CD1c-positive myeloid dendritic cell (primary cell): Measurements from ENCODE around the gene RPS25.
"Not testable (repeated sequence)": the region's sequence is repeated elsewhere in the genome, so short reads cannot be mapped to it uniquely, and the experiment has no call there.

Source experiments
- DNase-seq: peaks from one replicate; pipeline ENCODE4 v3.0.0-alpha.2; 2016; ENCODE audit errors: extremely low spot score

Gene RPS25

GRCh38 chr11:119039471-119039870 lies 21.3 kb upstream of the RPS25 start:
- DNase-seq, result not testable (repeated sequence)

GRCh38 chr11:119038884-119039283 lies 20.7 kb upstream of the RPS25 start:
- no peak for DNase-seq

GRCh38 chr11:119034813-119035212 lies 16.7 kb upstream of the RPS25 start:
- DNase-seq, result no peak

- not testable (repeated sequence) for DNase-seq
Observed at GRCh38 chr11:119033421-119033820, 15.3 kb upstream of the RPS25 start.

- no peak for DNase-seq
Observed at GRCh38 chr11:119031912-119032280, 13.8 kb upstream of the RPS25 start.

DNA sequence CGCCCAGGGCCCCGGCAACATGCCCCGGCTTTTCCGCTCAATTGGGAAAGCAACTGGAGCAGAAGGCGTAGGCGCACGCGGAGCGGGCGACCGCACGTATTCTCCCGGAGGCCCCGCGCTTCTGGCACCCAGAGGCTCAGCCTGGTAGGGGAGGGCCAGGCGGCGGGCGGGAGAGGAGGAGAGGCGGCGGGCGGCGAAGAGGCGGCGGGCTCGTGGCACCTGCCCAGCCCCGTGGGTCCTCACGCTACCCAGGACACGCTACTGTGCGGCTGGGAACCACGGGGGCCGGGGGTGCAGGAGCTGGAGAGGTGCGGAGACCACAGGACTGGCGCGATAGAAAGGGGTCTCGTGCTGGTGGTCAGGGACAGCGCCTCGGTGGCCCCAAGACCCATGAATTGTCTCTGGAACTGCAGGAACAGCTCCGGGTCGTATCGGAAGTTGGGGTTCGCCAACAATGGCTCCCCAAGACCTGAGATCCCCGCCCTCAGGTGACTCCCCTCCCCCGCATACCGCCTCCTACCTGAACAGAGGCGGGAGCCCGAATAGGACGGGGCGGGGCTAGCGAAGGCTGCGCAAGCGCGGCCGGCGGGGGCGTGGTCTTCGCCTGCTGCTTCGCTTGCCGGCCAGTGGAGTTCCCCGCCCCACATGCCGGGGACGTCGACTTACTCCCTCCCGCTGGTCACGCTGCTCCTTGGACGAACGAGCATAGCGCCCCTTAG lies 12.3 kb upstream of the RPS25 start, which contains the start of gene SLC37A4:
SLC37A4 (minus strand) TSS at position 549 of the 719 bp plus-strand sequence.
- peak; percentile 98 for DNase-seq

GRCh38 chr11:119030029-119030328 lies 11.8 kb upstream of the RPS25 start:
- no peak for DNase-seq

GRCh38 chr11:119029340-119030028 lies 11.3 kb upstream of the RPS25 start:
- DNase-seq, result peak; percentile 25

GRCh38 chr11:119029069-119029339 lies 10.9 kb upstream of the RPS25 start:
- DNase-seq, result no peak

- DNase-seq, result no peak
Observed at GRCh38 chr11:119028346-119029068, 10.4 kb upstream of the RPS25 start.

GRCh38 chr11:119027561-119028345 lies 9.6 kb upstream of the RPS25 start:
- no peak for DNase-seq

- no peak for DNase-seq
Observed at GRCh38 chr11:119026970-119027369, 8.8 kb upstream of the RPS25 start.

GRCh38 chr11:119025978-119026766 lies 8.0 kb upstream of the RPS25 start:
- no peak for DNase-seq

DNA sequence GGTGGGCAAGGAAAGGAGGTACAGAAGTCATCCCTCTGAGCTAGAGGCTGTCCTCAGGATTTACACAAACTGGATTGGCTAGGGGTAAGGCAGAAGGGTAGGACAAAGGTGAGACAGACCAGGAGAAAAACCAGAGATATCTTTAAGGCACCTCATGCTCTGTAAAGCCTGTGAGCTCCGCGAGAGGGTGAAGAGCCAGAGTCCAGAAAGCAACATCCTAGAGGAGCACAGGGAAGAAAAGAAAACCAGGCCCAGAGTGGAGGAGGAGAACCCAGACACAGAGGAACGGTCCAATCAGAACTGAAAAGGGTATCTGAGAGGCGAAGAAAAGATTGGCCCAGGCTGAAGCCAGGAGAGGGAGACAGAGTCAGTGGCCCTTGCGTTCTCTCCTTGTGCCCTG lies 7.4 kb upstream of the RPS25 start:
- no peak for DNase-seq

DNA sequence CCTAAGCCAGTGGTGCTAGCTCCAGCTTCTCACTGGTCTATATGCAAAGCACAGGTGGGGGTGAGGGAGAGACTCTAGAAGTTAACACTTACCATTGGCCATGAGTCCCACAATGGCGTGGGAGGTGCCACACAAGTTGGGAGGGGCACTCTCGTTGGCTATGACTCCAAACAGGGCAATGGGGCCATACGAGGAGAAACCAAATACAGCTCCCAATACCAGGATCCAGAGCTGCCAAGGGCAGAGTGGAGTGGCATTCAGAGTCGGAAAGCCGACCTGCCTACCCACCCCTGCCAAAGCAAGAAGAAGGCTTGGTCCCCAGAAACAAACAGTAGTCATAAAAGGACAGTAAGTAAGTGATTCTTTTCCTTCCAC lies 6.9 kb upstream of the RPS25 start:
- no peak for DNase-seq

DNA sequence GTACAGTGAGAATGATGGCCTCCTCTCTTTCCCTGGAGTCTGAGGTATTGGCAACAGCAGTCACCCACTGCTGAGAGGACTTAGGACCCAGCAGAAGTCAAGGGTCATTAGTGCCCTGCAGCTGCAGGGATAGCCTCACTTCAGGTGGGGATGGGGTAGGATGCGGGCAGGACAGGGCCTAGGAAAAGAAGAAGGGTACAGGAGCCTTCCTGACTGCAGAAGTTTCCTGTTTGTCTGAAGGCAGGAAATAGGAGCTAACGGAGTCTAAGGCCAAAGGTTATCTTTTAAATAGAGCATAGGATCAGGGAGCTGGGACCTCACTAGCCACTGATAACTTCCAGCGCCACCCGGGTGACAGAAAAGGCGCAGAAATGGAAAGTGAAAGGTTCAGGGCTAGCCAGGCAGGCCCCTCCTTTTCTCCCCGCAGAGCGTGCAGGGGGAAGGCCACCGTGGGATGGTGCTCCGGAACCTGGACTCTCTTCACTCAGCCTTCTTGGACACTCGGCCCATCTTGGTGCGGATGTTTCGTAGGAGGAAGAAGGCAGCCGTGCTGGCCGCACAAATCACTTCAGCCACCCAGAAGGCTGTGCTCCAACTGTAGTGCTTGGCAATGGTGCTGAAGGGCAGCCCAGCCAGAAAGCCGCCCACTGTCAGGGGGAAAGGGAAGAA lies 6.4 kb upstream of the RPS25 start:
- DNase-seq, result no peak

DNA sequence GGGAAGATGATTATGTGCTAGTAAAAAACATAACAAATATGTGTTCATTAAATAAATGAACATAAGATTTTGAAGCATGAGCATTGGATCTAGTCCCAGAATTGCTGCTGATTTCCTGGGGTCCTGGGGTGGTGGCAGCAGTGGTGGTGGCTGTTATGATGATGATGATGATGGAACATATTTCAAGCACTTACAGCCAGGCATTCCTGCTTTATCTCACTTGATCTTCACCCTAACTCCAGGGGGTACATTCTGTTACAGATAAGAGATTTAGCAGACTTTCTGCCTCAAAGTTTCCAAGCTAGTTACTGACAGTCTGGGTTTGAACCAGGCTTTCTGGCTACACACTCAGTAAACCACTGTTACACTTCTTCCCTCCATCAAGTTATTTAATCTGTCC lies 5.6 kb upstream of the RPS25 start:
- no peak for DNase-seq

- DNase-seq, result no peak
Observed at GRCh38 chr11:119021631-119022030, 3.5 kb upstream of the RPS25 start.

DNA sequence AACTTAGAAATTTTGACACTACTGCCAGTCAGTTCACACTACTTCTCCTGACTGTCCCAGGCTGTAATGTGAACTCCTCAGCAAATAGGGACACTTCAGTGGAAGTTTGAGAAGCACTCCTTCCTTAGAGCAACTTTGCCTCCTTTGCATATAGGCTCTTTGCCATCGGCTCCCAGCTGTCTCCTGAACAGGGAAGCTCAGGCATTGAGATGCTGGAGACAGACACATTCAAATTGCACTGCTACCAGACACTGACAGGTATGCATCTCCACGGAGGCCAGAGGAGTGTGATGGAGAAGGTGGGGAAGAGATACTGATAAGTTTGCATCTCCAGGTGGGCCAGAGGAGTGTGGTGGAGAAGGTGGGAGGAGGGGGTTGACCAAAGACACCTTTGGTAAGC lies 1.9 kb upstream of the RPS25 start:
- DNase-seq, result no peak

DNA sequence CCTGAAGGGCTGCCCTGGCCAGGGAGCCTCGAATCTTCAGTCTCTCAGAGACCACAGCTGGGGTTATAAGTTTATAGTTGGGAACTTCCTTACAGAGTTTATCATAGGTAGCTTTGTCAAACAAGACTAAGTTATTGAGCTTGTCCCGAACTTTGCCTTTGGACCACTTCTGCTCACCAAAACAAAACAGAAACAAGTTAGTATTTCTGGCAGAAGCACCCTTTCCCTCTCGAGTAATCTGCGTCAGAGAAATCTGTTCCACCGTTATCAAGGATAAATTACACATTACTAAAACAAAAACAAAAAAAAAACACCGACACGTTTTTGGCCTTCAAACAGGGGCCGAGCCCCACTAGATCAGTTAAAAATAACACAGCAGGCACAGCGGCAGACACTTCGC lies 766 bp downstream of the RPS25 start:
- not testable (repeated sequence) for DNase-seq
